Measurements from ENCODE around the gene TRAFD1.

The TRAFD1 gene

GRCh38 chr12:112140728-112141127, 15.4 kb downstream of the TRAFD1 start:
- H3K4me2 ChIP-seq (ENCODE audit: low read depth, low read length, poor library complexity, severe bottlenecking), result no peak overlapping the region

DNA sequence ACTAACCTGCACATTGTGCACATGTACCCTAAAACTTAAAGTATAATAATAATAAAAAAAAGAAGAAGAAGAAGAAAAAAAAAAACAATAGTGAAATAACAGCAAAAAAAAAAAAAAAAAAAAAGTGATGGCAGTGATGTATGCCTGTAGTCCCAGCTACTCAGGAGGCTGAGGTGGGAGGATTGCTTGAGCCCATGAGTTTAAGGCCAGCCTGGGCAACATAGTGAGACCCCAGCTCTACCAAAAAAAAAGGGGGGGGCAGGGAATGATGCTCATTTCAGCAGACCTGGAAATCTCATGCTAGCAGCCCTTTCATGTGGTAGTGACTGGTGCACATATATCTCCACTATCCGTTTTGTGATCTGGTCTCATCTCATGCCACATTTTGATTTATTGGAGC, 20.8 kb downstream of the TRAFD1 start:
- no peak overlapping the region for H3K27ac ChIP-seq (ENCODE audit: low read depth, low read length)
- no peaks in the 10 kb centered on the region for H3K9me2 ChIP-seq (replicated peaks; ENCODE audit: insufficient read depth, low read length)
- H3K36me3 ChIP-seq (ENCODE audit: low read length), result 0 out of 2 replicates have a peak, but pooled peaks cover 3% of the 10 kb centered on the region
- H3K4me3 ChIP-seq (ENCODE audit: insufficient read depth, low read length, poor library complexity, severe bottlenecking), result no peak overlapping the region
- H4K20me1 ChIP-seq (ENCODE audit: low read depth, low read length), result no peaks in the 10 kb centered on the region
- no peak overlapping the region for H3K4me2 ChIP-seq (ENCODE audit: low read depth, low read length, poor library complexity, severe bottlenecking)
- no peaks in the 10 kb centered on the region for H3K79me2 ChIP-seq (ENCODE audit: insufficient read depth, low read length)
- TF ChIP-seq CTCF (IDR thresholded peaks at IDR 0.05; ENCODE audit: insufficient read depth, low read length, poor library complexity, severe bottlenecking), result no peak
- no peak for TF ChIP-seq EZH2phosphoT487 (conservative IDR thresholded peaks at IDR 0.05; ENCODE audit: low read length)
- no peak overlapping the region for H3K9ac ChIP-seq (ENCODE audit: low read length)
- no peaks in the 10 kb centered on the region for H3F3A ChIP-seq (ENCODE audit: insufficient read depth)
- no peaks in the 10 kb centered on the region for H3K27me3 ChIP-seq (ENCODE audit: low read length)
- no peak overlapping the region for H2AFZ ChIP-seq (ENCODE audit: low read depth, low read length, severe bottlenecking)
- no peaks in the 10 kb centered on the region for H3K9me3 ChIP-seq (ENCODE audit: insufficient read depth, low read length)

More at GRCh38 chr12:112140728-112141127, 15.4 kb downstream of the TRAFD1 start:
- Histone ChIP-seq H3K79me2 (ENCODE audit: insufficient read depth, low read length) (no peaks in the 10 kb centered on the region), H3K27me3 (ENCODE audit: low read length) (no peaks in the 10 kb centered on the region), H3K36me3 (ENCODE audit: low read length) (0 out of 2 replicates have a peak, but pooled peaks cover 3% of the 10 kb centered on the region), H4K20me1 (ENCODE audit: low read depth, low read length) (no peaks in the 10 kb centered on the region), H2AFZ (ENCODE audit: low read depth, low read length, severe bottlenecking) (no peak overlapping the region), H3K9me2 (replicated peaks; ENCODE audit: insufficient read depth, low read length) (no peaks in the 10 kb centered on the region), H3K27ac (ENCODE audit: low read depth, low read length) (no peak overlapping the region), H3K9me3 (ENCODE audit: insufficient read depth, low read length) (no peaks in the 10 kb centered on the region), H3K9ac (ENCODE audit: low read length) (no peak overlapping the region), H3K4me3 (ENCODE audit: insufficient read depth, low read length, poor library complexity, severe bottlenecking) (no peak overlapping the region), H3F3A (ENCODE audit: insufficient read depth) (no peaks in the 10 kb centered on the region)
- TF ChIP-seq EZH2phosphoT487 (conservative IDR thresholded peaks at IDR 0.05; ENCODE audit: low read length), result no peak
- TF ChIP-seq CTCF (IDR thresholded peaks at IDR 0.05; ENCODE audit: insufficient read depth, low read length, poor library complexity, severe bottlenecking), result no peak

DNA sequence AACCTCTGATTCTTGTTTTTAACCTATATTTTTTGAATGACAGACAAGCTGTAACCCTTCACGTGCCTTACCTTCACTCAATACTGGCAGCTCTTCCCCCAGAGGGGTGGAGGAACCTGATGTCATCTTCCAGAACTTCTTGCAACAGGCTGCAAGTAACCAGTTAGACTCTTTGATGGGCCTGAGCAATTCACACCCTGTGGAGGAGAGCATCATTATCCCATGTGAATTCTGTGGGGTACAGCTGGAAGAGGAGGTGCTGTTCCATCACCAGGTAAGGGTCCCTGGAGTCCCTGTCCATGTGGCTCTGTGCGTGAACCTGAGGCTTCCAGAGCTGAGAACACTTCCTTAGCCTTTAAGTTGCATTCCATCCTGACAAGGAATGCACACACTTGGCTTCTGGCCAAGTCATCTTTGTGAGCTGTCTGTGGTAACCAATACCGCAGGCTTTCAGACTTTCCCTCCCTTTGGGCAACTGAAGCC, 22.7 kb downstream of the TRAFD1 start:
- Histone ChIP-seq H3K27ac (ENCODE audit: low read depth, low read length) (no peak overlapping the region), H3K9me2 (replicated peaks; ENCODE audit: insufficient read depth, low read length) (no peaks in the 10 kb centered on the region), H3K79me2 (ENCODE audit: insufficient read depth, low read length) (no peaks in the 10 kb centered on the region), H4K20me1 (ENCODE audit: low read depth, low read length) (no peaks in the 10 kb centered on the region), H3K9me3 (ENCODE audit: insufficient read depth, low read length) (no peaks in the 10 kb centered on the region), H3K4me3 (ENCODE audit: insufficient read depth, low read length, poor library complexity, severe bottlenecking) (no peak overlapping the region), H3K9ac (ENCODE audit: low read length) (no peak overlapping the region), H3K36me3 (ENCODE audit: low read length) (0 out of 2 replicates have a peak, but pooled peaks cover 5% of the 10 kb centered on the region), H3K4me2 (ENCODE audit: low read depth, low read length, poor library complexity, severe bottlenecking) (no peak overlapping the region), H3K27me3 (ENCODE audit: low read length) (no peaks in the 10 kb centered on the region), H3F3A (ENCODE audit: insufficient read depth) (no peaks in the 10 kb centered on the region), H2AFZ (ENCODE audit: low read depth, low read length, severe bottlenecking) (no peak overlapping the region)
- TF ChIP-seq EZH2phosphoT487 (conservative IDR thresholded peaks at IDR 0.05; ENCODE audit: low read length) (no peak), CTCF (IDR thresholded peaks at IDR 0.05; ENCODE audit: insufficient read depth, low read length, poor library complexity, severe bottlenecking) (no peak)

Data from SU-DHL-6 (cell line).